ENCODE data around the gene NOX5.

NOX5 gene

GRCh38 chr15:69021895-69022294 is 7.4 kb downstream of the NOX5 start:
- TF ChIP-seq, protein P1, sequence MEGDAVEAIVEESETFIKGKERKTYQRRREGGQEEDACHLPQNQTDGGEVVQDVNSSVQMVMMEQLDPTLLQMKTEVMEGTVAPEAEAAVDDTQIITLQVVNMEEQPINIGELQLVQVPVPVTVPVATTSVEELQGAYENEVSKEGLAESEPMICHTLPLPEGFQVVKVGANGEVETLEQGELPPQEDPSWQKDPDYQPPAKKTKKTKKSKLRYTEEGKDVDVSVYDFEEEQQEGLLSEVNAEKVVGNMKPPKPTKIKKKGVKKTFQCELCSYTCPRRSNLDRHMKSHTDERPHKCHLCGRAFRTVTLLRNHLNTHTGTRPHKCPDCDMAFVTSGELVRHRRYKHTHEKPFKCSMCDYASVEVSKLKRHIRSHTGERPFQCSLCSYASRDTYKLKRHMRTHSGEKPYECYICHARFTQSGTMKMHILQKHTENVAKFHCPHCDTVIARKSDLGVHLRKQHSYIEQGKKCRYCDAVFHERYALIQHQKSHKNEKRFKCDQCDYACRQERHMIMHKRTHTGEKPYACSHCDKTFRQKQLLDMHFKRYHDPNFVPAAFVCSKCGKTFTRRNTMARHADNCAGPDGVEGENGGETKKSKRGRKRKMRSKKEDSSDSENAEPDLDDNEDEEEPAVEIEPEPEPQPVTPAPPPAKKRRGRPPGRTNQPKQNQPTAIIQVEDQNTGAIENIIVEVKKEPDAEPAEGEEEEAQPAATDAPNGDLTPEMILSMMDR (IDR thresholded peaks at IDR 0.05; ENCODE audit: low read depth, low read length) = no peak
- DNase-seq (ENCODE audit: extremely low read depth, low read depth) = no peak

DNA sequence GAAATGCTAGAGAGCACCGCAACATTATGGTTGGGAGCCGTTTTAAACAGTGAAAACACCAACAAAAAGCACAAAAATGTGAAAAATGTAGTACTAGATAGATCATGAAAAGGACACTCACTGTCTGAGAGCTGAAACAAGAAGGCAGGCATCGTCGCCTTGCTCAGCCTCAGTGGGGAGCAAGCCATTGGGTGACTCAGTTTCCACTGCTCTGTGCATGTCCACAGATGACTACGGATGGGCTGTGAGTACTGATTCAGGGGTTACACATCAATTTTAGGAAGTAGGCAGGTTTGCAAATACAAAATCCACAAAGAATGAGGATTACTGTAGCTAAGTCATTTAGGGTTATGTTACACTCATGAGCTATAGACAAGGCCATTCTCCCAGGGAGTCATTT is 10.8 kb downstream of the NOX5 start:
- TF ChIP-seq, protein P1 (IDR thresholded peaks at IDR 0.05; ENCODE audit: low read depth, low read length) = no peak
- DNase-seq (ENCODE audit: extremely low read depth, low read depth) = no peak

GRCh38 chr15:69026355-69026754 is 11.9 kb downstream of the NOX5 start:
- no peak for DNase-seq (ENCODE audit: extremely low read depth, low read depth)
- TF ChIP-seq, protein P1 (IDR thresholded peaks at IDR 0.05; ENCODE audit: low read depth, low read length) = no peak

DNA sequence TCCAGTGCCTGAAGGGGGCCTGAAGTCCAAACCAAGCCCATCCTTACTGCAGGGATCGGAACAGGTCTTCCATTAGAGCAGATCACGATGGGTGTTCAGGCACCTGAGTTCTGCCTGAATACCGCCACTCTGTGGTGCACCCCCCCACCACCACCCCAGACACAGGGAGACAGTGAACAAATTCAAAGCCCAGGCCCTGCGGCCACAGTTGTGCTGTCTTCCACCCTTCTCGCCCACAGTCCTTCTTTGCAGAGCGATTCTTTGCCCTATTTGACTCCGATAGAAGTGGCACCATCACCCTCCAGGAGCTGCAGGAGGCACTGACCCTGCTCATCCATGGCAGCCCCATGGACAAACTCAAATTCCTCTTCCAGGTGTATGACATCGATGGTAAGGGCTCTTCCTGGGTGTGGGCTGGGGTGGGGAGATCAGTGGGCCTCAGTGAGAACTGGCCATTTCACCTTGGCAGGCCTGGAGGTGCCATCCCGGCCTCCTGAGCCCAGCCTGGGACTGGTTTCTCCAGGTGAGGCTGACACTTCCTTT is 13.6 kb downstream of the NOX5 start:
- TF ChIP-seq, protein P1 (IDR thresholded peaks at IDR 0.05; ENCODE audit: low read depth, low read length) = no peak
- DNase-seq (ENCODE audit: extremely low read depth, low read depth) = no peak

- TF ChIP-seq, protein P1 (IDR thresholded peaks at IDR 0.05; ENCODE audit: low read depth, low read length) = peak; percentile 57
- DNase-seq (ENCODE audit: extremely low read depth, low read depth) = no peak
These were observed 16.8 kb downstream of the NOX5 start for GRCh38 chr15:69031013-69032001.

GRCh38 chr15:69032031-69032430 is 17.5 kb downstream of the NOX5 start:
- TF ChIP-seq, protein P1 (IDR thresholded peaks at IDR 0.05; ENCODE audit: low read depth, low read length) = no peak
- DNase-seq (ENCODE audit: extremely low read depth, low read depth) = no peak

DNA sequence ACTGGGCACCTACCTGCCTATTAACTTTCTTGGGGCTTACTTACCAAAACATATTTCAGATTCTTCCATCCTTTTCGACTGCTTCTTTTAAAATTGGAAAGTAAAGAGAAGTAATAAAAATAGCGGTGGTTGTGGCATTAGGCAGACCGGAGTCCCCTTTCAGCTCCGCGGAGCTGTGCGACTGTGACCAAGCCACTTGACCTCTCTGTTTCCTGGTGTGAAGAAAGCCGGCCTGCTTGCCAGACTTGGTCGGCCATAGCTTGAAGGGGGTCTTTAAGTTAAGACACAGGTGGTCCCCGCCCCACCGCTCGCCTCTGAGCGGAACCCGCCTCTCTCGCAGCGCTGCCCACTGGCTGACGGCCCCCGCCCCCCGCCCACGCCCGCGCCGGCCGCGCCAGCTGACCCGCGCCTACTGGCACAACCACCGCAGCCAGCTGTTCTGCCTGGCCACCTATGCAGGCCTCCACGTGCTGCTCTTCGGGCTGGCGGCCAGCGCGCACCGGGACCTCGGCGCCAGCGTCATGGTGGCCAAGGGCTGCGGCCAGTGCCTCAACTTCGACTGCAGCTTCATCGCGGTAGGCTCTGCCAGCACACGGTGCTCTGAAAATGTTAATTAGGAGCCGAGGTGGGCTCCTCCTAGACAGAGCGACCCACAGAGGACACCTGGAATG is 18.3 kb downstream of the NOX5 start:
- TF ChIP-seq, protein P1 (IDR thresholded peaks at IDR 0.05; ENCODE audit: low read depth, low read length) = no peak
- DNase-seq (ENCODE audit: extremely low read depth, low read depth) = no peak

All from AG09319 (cell line).